ENCODE results near the gene TNFRSF14. TPM values are rescaled to one million over a fixed set of nuclear protein-coding genes. Genes with fewer than 3 reads are reported as not detected.
A peak's percentile ranks its signal among the peaks of the same experiment; 100 is the strongest.
"Not testable (repeated sequence)": the region's sequence is repeated elsewhere in the genome, so short reads cannot be mapped to it uniquely, and the experiment has no call there.

Gene TNFRSF14
- total RNA-seq, 6 experiments from 2014 or later = 7.4 to 14.2 (median 11.5) TPM

- Mint-ChIP-seq H3K4me1 (ENCODE audit: low read depth) (peaks cover 12% of the 10 kb centered on the region; the same call in 1 of the 2 replicates), H3K27me3 (ENCODE audit: insufficient read depth) (peaks cover 3% of the 10 kb centered on the region), H3K27ac (peak overlapping the region; percentile 64; the same call in 1 of the 2 replicates), H3K4me3 (peak overlapping the region; percentile 77), H3K9me3 (no peaks in the 10 kb centered on the region), H3K36me3 (ENCODE audit: low read depth) (no peaks in the 10 kb centered on the region)
- peak; percentile 63 for TF ChIP-seq CTCF (IDR thresholded peaks at IDR 0.05)
- peak; percentile 72 for DNase-seq
These were observed 9.5 kb upstream of the TNFRSF14 start for GRCh38 chr1:2546515-2547209.

GRCh38 chr1:2547210-2548067 is 8.7 kb upstream of the TNFRSF14 start:
- Mint-ChIP-seq H3K4me3 (peak overlapping the region; percentile 77), H3K36me3 (ENCODE audit: low read depth) (no peaks in the 10 kb centered on the region), H3K9me3 (no peaks in the 10 kb centered on the region), H3K27me3 (ENCODE audit: insufficient read depth) (peaks cover 3% of the 10 kb centered on the region), H3K4me1 (ENCODE audit: low read depth) (peaks cover 12% of the 10 kb centered on the region; the same call in 1 of the 2 replicates), H3K27ac (peak overlapping the region; percentile 64; the same call in 1 of the 2 replicates)
- DNase-seq = no peak
- no peak for TF ChIP-seq CTCF (IDR thresholded peaks at IDR 0.05)

GRCh38 chr1:2548068-2548589 is 8.0 kb upstream of the TNFRSF14 start:
- Mint-ChIP-seq H3K4me1 (ENCODE audit: low read depth) (peaks cover 12% of the 10 kb centered on the region; the same call in 1 of the 2 replicates), H3K9me3 (no peaks in the 10 kb centered on the region), H3K27ac (peak overlapping the region; percentile 79; the same call in 1 of the 2 replicates), H3K4me3 (no peak overlapping the region), H3K36me3 (ENCODE audit: low read depth) (no peaks in the 10 kb centered on the region), H3K27me3 (ENCODE audit: insufficient read depth) (peaks cover 3% of the 10 kb centered on the region)
- peak; percentile 40 for DNase-seq
- peak; percentile 99 for TF ChIP-seq CTCF (IDR thresholded peaks at IDR 0.05)

- not testable (repeated sequence) for H3K9me3 Mint-ChIP-seq; H3K27me3 Mint-ChIP-seq (ENCODE audit: insufficient read depth); H3K36me3 Mint-ChIP-seq (ENCODE audit: low read depth); H3K4me3 Mint-ChIP-seq; DNase-seq; H3K4me1 Mint-ChIP-seq (ENCODE audit: low read depth); H3K27ac Mint-ChIP-seq
These were observed 6.7 kb upstream of the TNFRSF14 start for GRCh38 chr1:2549367-2550029.

GRCh38 chr1:2550309-2550861 is 5.8 kb upstream of the TNFRSF14 start:
- H3K27ac Mint-ChIP-seq; H3K4me1 Mint-ChIP-seq (ENCODE audit: low read depth); H3K4me3 Mint-ChIP-seq; DNase-seq; H3K36me3 Mint-ChIP-seq (ENCODE audit: low read depth); H3K9me3 Mint-ChIP-seq; H3K27me3 Mint-ChIP-seq (ENCODE audit: insufficient read depth): not testable (repeated sequence)

GRCh38 chr1:2551544-2551943 is 4.6 kb upstream of the TNFRSF14 start:
- H3K27me3 Mint-ChIP-seq (ENCODE audit: insufficient read depth); H3K9me3 Mint-ChIP-seq; H3K4me3 Mint-ChIP-seq; H3K27ac Mint-ChIP-seq; H3K36me3 Mint-ChIP-seq (ENCODE audit: low read depth); H3K4me1 Mint-ChIP-seq (ENCODE audit: low read depth); DNase-seq: not testable (repeated sequence)
